Activated naive CD4-positive, alpha-beta T cell treated with anti-CD3 and anti-CD28 coated beads, Interleukin-2, amount 50 U/mL, for 72 hours (primary cell): ENCODE results near the gene KIF26B. TPM values are rescaled to one million over a fixed set of nuclear protein-coding genes. Genes with fewer than 3 reads are reported as not detected.

Experiments
- ATAC-seq, 2 donors: fragments of 150-1000 bp; cut with Tn5 transposase; 2 replicates each; pipeline ENCODE4 v1.10.0; 2021; ENCODE audit warnings: mild to moderate bottlenecking in 2 of 2, moderate library complexity in 2 of 2
- DNase-seq, 2 donors: peaks; one replicate each; pipeline ENCODE4 v3.0.0; 2021 to 2022; ENCODE audit warnings: low spot score in 2 of 2
- H3K27ac Mint-ChIP-seq, 2 donors: one replicate each; pipeline ENCODE4 v1.8.0; 2022; ENCODE audit warnings: mild to moderate bottlenecking in 2 of 2, mixed read lengths in 2 of 2
- H3K36me3 Mint-ChIP-seq, 2 donors: one replicate each; pipeline ENCODE4 v1.8.0; 2022; ENCODE audit warnings: mixed read lengths in 2 of 2
- H3K9me3 Mint-ChIP-seq, 2 donors: one replicate each; pipeline ENCODE4 v1.8.0; 2022; ENCODE audit warnings: mixed read lengths in 2 of 2
- total RNA-seq, 2 donors: library from RNA; stranded (reverse); gene quantifications; one replicate each; pipeline ENCODE4 v1.2.3, GENCODE V29; 2022

Gene KIF26B
- total RNA-seq, 2 donors from 2014 or later, result 0.16 to 0.25 TPM

DNA sequence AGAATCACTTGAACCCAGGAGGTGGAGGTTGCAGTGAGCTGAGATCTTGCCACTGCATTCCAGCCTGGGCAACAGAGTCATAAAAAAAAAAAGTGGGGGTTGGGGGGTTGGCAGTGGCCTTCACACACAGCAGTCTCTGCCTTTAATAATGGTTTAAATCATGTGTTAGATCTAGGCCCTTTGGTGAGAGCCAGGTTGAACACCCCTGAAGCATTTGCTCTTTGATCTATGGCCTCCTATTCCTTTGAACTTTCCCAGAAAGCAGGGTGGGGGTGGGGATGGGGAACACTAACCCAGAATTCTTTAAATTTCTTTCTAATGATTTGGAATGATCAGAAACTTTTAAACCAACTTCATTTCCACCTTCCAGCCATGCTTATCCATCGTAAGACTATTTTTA lies 313.0 kb downstream of the KIF26B start:
- ATAC-seq, result no peak
- H3K9me3 Mint-ChIP-seq, result peaks cover 7 to 8% of the 10 kb centered on the region in 2 donors
- no peaks in the 10 kb centered on the region for H3K36me3 Mint-ChIP-seq
- DNase-seq, result no peak
- H3K27ac Mint-ChIP-seq, result no peak overlapping the region

DNA sequence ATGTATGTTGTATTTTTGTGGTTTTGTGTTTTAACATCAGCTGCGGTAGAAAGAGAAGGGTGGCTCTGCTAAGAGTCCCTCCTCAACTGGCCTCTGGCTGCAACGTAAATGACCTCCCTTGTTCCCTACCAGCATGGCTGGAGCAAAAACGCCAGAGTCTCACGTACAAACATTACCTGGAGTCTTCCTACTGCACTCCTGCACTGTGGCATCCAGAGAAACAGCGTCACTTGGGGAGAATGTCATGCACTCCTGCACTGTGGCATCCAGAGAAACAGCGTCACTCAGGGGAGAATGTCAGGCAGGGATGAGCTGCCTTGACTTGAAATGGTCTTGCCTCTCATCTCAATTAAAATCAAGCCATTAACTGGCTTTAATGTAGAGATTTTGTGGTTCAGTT lies 314.2 kb downstream of the KIF26B start:
- Mint-ChIP-seq H3K36me3 (no peaks in the 10 kb centered on the region), H3K9me3 (peaks cover 4 to 5% of the 10 kb centered on the region in 2 donors), H3K27ac (no peak overlapping the region)
- no peak for DNase-seq
- ATAC-seq, result no peak

DNA sequence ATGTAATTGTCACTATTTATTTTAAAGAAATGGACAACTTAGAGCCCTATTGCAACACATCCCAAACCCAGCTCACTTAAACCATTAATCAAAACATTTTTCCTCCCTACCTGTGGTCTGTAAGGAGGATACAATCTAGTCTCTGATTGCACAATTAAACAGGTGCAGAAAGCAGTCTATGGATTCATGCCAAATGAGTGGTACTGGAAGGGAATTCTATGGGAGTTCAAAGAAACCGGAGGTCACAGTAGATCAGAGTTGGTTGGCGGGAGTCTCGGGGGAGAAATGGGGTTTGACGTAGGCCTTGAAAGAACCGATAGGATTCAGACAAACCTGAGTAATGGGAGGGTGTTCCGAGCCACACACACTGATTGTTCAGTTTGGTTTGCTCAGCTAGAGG lies 314.9 kb downstream of the KIF26B start:
- no peak for DNase-seq
- Mint-ChIP-seq H3K27ac (no peak overlapping the region), H3K9me3 (peaks cover 0 to 2% of the 10 kb centered on the region in 2 donors), H3K36me3 (no peaks in the 10 kb centered on the region)
- ATAC-seq, result no peak

DNA sequence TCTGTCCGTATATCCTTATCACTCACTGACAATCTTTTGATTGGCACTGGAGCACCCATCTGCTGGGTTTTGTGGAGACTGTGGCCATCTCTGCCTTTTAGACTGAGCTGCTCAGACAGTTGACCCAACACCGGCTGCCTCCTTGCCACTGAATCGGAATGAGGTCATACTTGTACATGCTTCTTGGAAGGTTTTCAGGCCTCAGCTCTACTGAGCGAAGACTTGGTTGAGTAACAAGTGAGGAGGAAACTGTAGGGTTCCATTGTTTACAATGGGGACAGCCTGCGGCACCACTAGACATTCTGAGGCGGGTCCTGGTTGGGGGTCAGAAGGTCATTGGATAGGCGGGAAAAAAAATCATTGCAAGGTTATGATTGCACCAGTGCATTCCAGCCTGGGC lies 320.3 kb downstream of the KIF26B start:
- Mint-ChIP-seq H3K36me3 (no peaks in the 10 kb centered on the region), H3K27ac (no peak overlapping the region), H3K9me3 (peaks cover 0 to 3% of the 10 kb centered on the region in 2 donors)
- DNase-seq, result no peak
- no peak for ATAC-seq

DNA sequence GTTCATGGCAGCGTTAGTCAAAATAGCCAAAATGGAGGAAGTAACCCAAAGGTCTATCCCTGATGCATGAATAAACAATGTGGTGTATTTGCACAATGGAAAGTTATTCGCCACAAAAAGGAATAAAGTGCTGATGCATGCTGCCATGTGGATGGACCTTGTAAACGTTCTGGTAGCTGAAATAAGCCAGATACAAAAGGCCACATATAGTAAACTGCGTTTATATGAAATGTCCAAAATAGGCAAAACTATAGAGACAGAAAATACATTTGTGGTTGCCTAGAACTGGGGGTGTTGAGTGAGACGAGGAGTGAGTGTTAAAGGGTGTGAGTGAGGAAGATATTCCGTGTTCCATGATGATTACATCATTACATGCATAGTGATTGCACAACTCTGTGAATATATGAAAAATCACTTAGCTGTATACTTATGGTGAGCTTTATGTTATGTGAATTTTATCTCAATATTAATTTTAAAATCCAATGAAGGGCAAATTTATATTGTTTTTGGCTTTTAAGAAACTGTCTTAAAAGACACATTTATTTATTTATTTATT lies 321.3 kb downstream of the KIF26B start:
- Mint-ChIP-seq H3K36me3 (no peaks in the 10 kb centered on the region), H3K9me3 (peaks cover 0 to 3% of the 10 kb centered on the region in 2 donors), H3K27ac (no peak overlapping the region)
- DNase-seq (no peak), ATAC-seq (no peak)

DNA sequence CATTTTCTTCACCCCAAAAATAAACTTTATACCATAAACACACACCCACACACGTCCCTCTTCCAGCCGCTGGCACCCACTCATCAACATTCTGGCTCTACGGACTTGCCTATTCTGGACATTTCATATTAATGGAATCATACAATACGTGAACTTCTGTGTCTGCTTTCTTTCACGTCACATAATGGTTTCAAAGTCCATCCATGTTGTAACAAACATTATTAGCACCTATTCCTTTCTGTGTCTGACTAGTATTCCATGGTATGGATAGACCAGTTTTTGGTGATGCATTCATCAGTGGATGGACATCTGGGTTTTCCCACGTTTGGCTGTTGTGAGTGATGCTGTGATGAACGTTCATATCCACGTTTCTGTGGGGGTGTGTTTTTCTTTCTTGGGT lies 323.2 kb downstream of the KIF26B start:
- no peak for ATAC-seq
- DNase-seq, result no peak
- Mint-ChIP-seq H3K9me3 (peaks cover 0 to 3% of the 10 kb centered on the region in 2 donors), H3K27ac (no peak overlapping the region), H3K36me3 (no peaks in the 10 kb centered on the region)

DNA sequence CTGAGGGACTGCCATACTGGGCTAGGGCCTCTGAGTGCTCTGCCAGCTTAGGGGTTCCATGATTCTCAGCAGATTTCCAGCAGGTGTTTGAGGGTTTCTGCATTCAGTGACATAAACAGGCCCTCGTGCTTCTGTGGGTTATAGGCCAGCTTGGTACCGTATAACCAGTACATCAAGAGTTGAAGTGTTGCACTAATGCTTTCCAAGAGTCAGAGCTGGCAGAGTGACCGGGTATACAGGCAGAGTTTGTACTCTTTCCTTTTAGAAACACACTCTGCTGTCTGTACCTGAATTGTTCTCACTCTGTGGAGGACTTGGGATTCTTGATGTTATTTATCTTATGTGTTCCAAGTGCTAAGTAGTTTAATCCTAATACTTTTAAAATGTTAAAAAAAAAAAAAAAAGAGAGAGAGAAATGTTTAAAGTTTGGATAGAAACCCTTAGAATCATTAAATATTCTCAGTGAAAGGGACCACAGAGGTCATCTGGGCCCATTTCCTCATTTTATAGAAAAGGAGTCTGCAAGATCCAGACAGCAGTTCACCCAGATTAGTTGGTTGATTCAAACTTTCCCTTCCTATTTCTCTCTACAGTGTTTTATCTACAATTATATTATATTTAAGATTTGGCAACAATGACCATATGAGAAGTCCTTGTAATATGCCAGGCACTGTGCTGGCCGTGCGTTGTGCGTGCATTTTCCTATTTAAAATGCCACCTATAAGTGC lies 325.8 kb downstream of the KIF26B start:
- Mint-ChIP-seq H3K36me3 (no peaks in the 10 kb centered on the region), H3K27ac (no peak overlapping the region), H3K9me3 (no peaks in the 10 kb centered on the region)
- ATAC-seq (no peak), DNase-seq (no peak)

DNA sequence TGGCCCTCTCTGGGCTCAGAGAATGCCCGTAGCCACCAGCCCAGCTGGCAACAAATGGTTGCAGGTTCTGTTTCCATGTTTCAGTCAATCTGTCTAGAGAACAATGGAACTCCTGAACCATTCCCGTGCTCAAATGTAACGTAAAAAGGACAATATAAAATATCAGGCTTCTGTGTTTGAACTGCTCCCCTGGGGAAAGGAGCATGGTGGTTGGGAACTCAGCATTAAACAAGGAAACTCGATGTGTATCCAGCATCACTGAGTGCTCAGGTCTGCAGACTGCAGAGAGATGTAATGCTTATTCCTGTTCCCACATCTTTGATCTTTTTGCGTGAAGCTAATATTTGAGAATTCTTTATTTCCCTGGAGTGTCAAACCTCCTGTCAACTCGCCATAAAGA lies 326.5 kb downstream of the KIF26B start:
- Mint-ChIP-seq H3K9me3 (no peaks in the 10 kb centered on the region), H3K27ac (no peak overlapping the region), H3K36me3 (no peaks in the 10 kb centered on the region)
- no peak for ATAC-seq
- no peak for DNase-seq

DNA sequence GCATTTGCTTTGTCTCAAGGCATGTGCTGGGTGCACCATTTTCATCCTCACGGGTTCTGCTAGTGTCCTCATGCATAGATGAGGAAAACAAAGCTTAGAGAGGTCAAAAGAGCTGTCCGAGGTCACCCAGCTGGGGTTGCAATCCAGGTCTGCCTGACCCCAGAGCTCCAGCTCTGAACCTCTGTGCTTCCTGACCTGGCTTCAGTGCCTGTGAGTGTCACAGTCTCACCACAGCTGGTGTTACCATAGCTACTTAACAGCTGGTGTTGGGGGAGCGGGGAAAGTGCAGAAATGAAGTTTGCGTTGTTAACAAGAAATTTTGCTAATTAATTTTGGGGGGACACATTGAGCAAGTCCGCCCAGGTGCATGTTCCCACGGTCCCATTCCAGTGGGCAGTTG lies 328.5 kb downstream of the KIF26B start:
- DNase-seq, result no peak
- ATAC-seq, result no peak
- no peak overlapping the region for H3K27ac Mint-ChIP-seq
- no peaks in the 10 kb centered on the region for H3K9me3 Mint-ChIP-seq
- no peaks in the 10 kb centered on the region for H3K36me3 Mint-ChIP-seq

DNA sequence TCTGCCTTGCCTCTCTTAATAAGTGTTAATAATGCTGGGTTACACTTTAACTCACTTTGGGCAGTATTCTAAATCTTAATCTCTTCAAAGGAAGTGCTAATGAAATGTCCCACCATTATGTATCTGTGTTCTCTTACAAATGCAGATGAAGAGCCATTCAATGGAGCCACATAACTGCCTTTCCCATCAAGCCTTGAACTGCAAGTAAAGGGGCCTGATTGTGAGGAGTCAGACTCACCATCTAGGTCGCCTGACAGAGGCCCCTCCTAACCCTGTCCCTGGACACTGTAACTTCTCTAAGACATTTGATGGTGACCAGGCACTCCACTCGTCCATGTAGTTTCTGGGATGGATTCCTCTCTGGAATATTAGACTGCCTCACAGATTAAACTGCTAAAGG lies 329.4 kb downstream of the KIF26B start:
- Mint-ChIP-seq H3K9me3 (no peaks in the 10 kb centered on the region), H3K27ac (no peak overlapping the region), H3K36me3 (no peaks in the 10 kb centered on the region)
- ATAC-seq, result no peak
- no peak for DNase-seq

DNA sequence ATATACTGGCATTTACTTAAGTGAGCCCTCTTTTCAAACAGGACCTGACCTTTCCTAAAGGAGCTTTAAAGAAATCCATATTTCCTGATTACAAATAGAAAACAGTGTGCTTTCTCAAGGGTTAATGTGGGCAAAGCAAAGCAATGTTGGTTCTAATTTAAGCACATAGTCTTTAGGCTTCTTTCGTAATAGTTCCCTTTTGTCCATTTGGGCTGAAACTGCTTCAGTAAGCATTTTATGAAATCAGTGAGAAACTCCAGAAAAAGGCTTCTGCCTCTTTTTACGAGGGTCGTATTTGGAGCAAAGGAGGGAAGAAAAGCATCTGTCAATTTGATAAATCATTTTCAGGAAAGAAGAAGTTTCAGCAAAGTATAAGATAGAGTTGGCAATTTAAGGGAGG lies 331.2 kb downstream of the KIF26B start:
- DNase-seq (no peak), ATAC-seq (no peak)
- H3K36me3 Mint-ChIP-seq, result no peaks in the 10 kb centered on the region
- no peaks in the 10 kb centered on the region for H3K9me3 Mint-ChIP-seq
- no peak overlapping the region for H3K27ac Mint-ChIP-seq

DNA sequence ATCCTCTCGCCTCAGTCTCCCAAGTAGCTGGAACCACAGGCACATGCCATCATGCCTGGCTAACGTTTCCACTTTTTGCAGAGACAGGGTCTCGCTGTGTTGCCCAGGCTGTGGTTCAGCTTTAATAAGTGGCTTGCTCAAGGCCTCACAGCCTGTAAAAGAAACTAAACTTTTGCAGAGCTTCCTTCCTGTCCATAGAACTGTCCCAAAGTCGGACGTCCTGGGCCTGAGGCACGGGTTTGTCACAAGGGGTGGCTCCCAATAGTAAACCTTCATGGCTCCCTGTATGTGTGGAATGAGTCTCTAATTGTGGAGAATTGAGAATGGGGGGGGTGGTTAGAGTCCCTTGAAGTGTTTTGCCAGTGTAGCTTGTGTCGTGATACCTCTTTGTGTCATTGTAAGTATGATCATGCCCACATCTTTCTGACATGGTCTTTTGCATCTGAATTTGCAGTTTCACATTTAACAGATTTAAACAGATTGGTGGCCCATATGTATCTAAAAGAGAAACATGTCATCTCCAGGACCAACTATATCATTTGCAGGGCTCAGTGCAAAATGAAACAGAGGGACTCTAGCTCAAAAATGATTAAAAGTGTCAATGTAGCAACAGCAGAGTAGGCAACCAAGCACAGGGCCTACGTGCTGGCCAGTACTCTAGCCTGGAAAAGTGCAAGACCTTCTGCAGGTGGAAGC lies 332.1 kb downstream of the KIF26B start:
- ATAC-seq, result no peak
- no peak for DNase-seq
- Mint-ChIP-seq H3K9me3 (no peaks in the 10 kb centered on the region), H3K27ac (no peak overlapping the region), H3K36me3 (peaks cover 0 to under 1% of the 10 kb centered on the region in 2 donors)

DNA sequence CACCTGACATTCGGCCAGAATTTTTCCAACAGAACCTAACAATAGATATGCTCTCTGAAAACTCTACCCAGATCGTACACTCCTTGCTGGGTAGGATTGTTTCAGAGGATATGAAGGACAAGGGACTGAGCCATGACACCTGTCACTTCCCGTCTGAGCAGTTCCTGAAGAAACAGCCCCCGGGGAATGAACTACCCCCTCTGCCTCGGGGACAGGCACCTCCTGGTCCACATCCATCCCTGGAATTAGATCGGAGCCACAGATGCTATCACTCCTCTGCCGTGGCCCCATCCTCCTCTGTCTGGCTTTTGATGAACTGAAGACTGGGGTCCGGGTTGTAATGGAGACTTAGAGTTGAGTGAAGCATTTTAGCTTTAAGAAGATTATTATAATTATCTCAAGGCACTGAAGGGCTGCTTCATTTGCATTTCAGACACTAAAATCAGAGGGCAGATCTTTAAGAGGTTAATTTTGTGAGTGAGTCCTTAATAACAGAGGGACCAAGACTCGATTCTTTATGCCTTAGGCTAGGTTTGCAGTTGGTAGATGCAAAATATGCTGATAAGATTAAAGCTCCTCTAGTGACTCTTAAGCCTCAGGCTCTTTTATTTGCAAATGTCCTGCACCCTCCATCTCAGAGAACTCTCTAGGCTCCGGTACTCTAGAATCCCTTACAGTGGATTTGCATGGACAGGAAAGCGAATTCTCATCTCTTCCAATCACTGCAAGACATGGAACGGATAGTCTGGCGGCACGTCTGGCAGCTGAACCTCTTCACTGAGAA lies 333.8 kb downstream of the KIF26B start:
- ATAC-seq (no peak), DNase-seq (no peak)
- Mint-ChIP-seq H3K36me3 (peaks cover 0 to 4% of the 10 kb centered on the region in 2 donors), H3K27ac (no peak overlapping the region), H3K9me3 (peaks cover 0 to 3% of the 10 kb centered on the region in 2 donors)

DNA sequence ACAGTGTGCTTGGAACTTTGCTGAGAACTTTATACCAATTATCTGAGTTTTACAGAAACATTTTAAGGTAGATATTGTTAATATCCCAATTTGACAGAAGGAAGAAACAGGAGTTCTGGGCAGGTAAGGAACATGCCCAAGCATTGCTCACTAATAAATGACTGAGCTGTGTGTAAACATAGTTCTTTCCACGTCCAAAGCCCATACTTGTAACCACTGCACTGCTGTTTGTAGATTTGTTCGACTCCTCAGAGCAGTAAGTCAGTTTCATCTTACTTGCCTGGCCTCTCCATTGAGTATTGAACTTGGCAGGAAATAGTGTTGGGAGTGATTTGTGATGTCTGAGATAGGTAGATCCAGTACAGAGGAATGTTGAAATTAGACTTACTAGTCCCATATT lies 335.1 kb downstream of the KIF26B start:
- Mint-ChIP-seq H3K27ac (no peak overlapping the region), H3K36me3 (peaks cover 0 to 4% of the 10 kb centered on the region in 2 donors), H3K9me3 (peaks cover 0 to 3% of the 10 kb centered on the region in 2 donors)
- DNase-seq (no peak), ATAC-seq (no peak)

DNA sequence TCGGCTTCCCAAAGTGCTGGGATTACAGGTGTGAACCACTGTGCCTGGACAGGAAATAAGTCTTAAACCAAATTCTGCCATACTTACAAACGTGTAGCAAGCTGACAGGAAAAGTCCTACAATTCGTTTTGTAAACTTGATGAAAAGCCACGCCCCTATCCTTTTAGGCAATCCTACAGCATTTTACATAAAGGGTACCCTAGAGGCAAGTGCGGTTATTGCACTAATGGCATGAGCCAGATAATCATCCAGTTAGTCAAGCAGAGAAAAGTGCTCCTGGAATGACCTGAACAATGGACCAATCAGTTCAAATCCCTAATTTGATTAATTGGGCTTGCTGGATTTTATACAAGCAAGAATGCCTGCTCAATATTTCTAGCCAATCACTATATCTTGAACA lies 338.2 kb downstream of the KIF26B start:
- no peak for DNase-seq

DNA sequence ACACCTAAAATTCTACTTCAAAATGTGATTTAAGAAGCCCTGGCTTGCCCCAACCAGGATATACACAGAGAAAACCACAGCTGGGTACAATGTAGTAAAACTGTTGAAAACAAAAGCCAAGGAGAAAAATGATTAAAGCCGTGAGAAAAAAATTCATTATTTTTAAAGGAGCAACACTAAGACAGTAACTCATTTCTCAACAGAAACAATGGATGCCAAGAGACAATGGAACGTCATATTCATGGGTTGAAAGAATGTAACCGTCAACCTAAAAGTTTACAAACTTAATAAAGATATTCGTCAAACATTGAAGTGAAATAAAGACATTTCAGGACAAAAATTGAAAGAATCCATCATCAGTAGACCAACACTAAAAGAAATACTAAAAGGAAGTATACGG lies 340.9 kb downstream of the KIF26B start:
- DNase-seq (no peak), ATAC-seq (no peak)
- peaks cover 0 to 4% of the 10 kb centered on the region in 2 donors for H3K36me3 Mint-ChIP-seq
- H3K27ac Mint-ChIP-seq, result no peak overlapping the region
- peaks cover 0 to 3% of the 10 kb centered on the region in 2 donors for H3K9me3 Mint-ChIP-seq

More for the DNA sequence above, 338.2 kb downstream of the KIF26B start:
- peaks cover 0 to 4% of the 10 kb centered on the region in 2 donors for H3K36me3 Mint-ChIP-seq
- ATAC-seq, result no peak
- no peak overlapping the region for H3K27ac Mint-ChIP-seq
- H3K9me3 Mint-ChIP-seq, result peaks cover 0 to 3% of the 10 kb centered on the region in 2 donors

DNA sequence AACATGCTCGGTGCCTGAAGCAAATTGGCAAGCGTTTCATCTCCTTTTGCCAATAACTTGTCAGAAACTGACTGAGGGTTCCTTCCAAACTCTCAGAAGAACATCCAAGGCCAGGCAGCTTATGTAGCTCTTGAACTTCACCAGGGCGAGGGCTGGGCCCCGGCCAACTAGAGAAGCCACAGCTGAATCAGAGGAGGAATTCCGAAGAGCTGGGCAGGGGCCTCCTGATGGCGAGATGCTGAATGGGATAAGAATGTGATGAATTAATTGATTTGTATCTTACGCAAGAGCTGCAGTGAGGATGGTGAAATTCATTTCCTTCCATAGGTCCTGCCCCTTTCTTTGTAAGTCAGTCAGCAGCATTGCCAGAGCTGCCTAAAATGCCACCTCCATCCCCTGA lies 345.8 kb downstream of the KIF26B start:
- DNase-seq (no peak), ATAC-seq (no peak)
- H3K9me3 Mint-ChIP-seq, result no peaks in the 10 kb centered on the region
- H3K27ac Mint-ChIP-seq, result no peak overlapping the region
- H3K36me3 Mint-ChIP-seq, result no peaks in the 10 kb centered on the region
